Testis (tissue), 3 donors: Measurements from ENCODE around the gene SCIN. TPM values are rescaled to one million over a fixed set of nuclear protein-coding genes. Genes with fewer than 3 reads are reported as not detected.

Experiments
- DNase-seq: peaks from one replicate; pipeline ENCODE4 v3.0.0-alpha.2; 2019
- H3K27ac ChIP-seq, 2 donors: fragments of 200-600 bp; sonication (generic); one replicate each; pipeline ENCODE4 v1.5.1; 2019
- H3K27me3 ChIP-seq: fragments of 200-600 bp; sonication (generic); one replicate; pipeline ENCODE4 v1.5.1; 2019
- H3K36me3 ChIP-seq: fragments of 200-600 bp; sonication (generic); one replicate; pipeline ENCODE4 v1.5.1; 2017; ENCODE audit warnings: low read depth; ENCODE audit errors: missing control alignments
- H3K4me1 ChIP-seq: fragments of 200-600 bp; sonication (generic); one replicate; pipeline ENCODE4 v1.5.1; 2019
- H3K4me3 ChIP-seq, 2 donors: fragments of 200-600 bp; sonication (generic); one replicate each; pipeline ENCODE4 v1.5.1; 2017 to 2019
- H3K9me3 ChIP-seq: fragments of 200-600 bp; sonication (generic); one replicate; pipeline ENCODE4 v1.5.1; 2017
- CTCF ChIP-seq, 3 experiments: fragments of 450-650 bp in 2 of 3; fragments of 200-600 bp in 1 of 3; sonication (generic) in 1 of 3; IDR thresholded peaks; one replicate each; pipeline ENCODE4 v1.5.1; 2016 to 2019; ENCODE audit warnings: antibody characterized with exemption in 3 of 3, mild to moderate bottlenecking in 2 of 3, moderate library complexity in 1 of 3
- POLR2A ChIP-seq: fragments of 450-650 bp; IDR thresholded peaks from one replicate; pipeline ENCODE4 v1.6.1; 2017; ENCODE audit warnings: antibody characterized with exemption, mild to moderate bottlenecking, moderate library complexity
- WGBS, 2 donors: methylation state at CpG; one replicate each; pipeline ENCODE4 v1.1.5; 2018; 5-methylcytosine and 5-hydroxymethylcytosine counted together
- intact Hi-C: fragments of 100-400 bp; cut with DNase I; formaldehyde crosslinking; loops from one replicate; pipeline ENCODE4 v1.15.1; 2023; ENCODE audit warnings: low total_unique reads
- polyA plus RNA-seq: library from polyadenylated mRNA; stranded (reverse); fragments of 350-450 nt; fragmentation: Illumina TruSeq; extraction: RNeasy Lipid Tissue Mini Kit (QIAGEN cat#74804); gene quantifications from one replicate; pipeline ENCODE4 v1.2.3, GENCODE V29; 2014; ENCODE audit warnings: low read depth, low replicate concordance; ENCODE audit not compliant: insufficient read depth
- total RNA-seq, 2 donors: library from RNA; depleted of rRNA; stranded (reverse); fragments of >200 nt; gene quantifications; one replicate each; pipeline ENCODE4 v1.2.3, GENCODE V29; 2016

The SCIN gene
- total and polyA plus RNA-seq, 3 donors from 2014 or later = 4.7 to 21.9 (median 11.4) TPM

DNA sequence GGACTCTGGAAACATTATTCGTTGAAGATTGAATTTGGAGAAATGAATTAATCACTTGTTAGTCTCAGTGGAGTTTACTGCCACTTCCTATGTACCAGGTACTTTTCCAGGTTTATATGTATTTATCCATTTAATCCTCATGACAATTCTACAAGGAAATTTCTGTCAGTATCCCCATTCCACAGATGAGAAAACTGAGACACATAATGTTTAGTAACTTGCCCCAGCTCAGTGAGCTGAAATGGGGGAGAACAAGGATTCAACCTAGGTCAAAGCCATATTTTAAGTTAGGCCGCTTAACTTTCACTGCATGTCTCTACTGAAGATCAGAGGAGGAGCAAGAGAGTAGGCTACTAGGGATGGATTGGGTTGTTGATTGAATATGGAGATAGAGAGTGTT, 4.6 kb upstream of the SCIN start:
- Histone ChIP-seq H3K36me3 (no peaks in the 10 kb centered on the region), H3K4me3 (no peak overlapping the region), H3K4me1 (no peaks in the 10 kb centered on the region), H3K27ac (no peak overlapping the region), H3K9me3 (no peaks in the 10 kb centered on the region), H3K27me3 (no peaks in the 10 kb centered on the region)
- TF ChIP-seq POLR2A (no peak), CTCF (IDR thresholded peaks at IDR 0.05) (no peak)
- intact Hi-C loops = no loop called here
- 92 to 94% methylated on average over 2 of the region's 2 CpGs for WGBS, 2 donors
- DNase-seq = no peak

DNA sequence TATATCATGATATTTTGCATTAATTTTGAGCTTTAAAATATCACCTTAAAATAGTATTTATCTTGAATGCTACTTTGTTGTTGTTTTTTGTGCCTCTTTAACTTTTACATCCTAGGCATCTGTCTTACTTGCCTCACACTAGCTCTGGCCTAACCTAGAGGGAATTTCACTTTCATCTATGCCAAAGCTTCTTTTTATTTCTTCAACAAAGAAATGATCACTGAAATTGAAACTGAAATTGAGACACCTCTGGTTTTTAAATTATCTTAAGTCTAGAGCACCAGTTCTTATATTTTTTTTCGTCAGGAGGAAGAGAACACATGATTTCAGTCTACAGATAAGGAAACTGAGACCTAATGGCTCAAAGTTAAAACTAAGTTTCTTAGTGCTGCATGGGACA, 3.5 kb upstream of the SCIN start:
- H3K27me3 ChIP-seq = no peaks in the 10 kb centered on the region
- no peaks in the 10 kb centered on the region for H3K36me3 ChIP-seq
- TF ChIP-seq CTCF (IDR thresholded peaks at IDR 0.05) (no peak), POLR2A (no peak)
- no peak for DNase-seq
- H3K27ac ChIP-seq = no peak overlapping the region
- WGBS, 2 donors = 67 to 68% methylated on average over 1 of the region's 1 CpG
- H3K9me3 ChIP-seq = no peaks in the 10 kb centered on the region
- H3K4me1 ChIP-seq = no peaks in the 10 kb centered on the region
- no peak overlapping the region for H3K4me3 ChIP-seq
- intact Hi-C loops = no loop called here

DNA sequence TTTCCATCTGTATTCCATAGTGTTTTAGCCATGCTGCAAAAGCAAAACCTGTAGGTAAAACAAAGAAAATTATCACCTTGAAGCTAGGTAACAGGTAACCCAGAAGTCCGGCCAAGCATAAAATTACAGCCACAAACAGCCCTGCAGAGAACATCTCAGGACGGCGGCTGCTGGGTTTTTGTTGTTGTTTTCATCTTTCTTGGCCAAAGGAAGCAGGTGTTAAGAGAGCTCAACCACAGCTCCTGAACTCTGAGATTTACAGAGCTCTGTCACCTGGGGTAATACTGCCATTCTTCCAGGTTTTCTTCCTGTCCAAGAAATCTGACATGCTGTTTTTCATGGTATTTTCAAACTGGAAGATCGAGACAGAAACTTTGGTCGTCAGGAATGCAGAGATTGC, 847 bp upstream of the SCIN start:
- H3K36me3 ChIP-seq = no peaks in the 10 kb centered on the region
- no peak for DNase-seq
- no peak overlapping the region for H3K27ac ChIP-seq
- no peaks in the 10 kb centered on the region for H3K4me1 ChIP-seq
- H3K27me3 ChIP-seq = no peaks in the 10 kb centered on the region
- intact Hi-C loops = no loop called here
- WGBS, 2 donors = 32 to 41% methylated on average over 5 of the region's 5 CpGs
- TF ChIP-seq CTCF (IDR thresholded peaks at IDR 0.05) (no peak), POLR2A (no peak)
- H3K4me3 ChIP-seq = no peak overlapping the region
- no peaks in the 10 kb centered on the region for H3K9me3 ChIP-seq

- no peak for DNase-seq
- Histone ChIP-seq H3K36me3 (no peaks in the 10 kb centered on the region), H3K9me3 (no peaks in the 10 kb centered on the region), H3K27ac (no peak overlapping the region), H3K4me3 (peak overlapping the region; percentile 24 to 31), H3K4me1 (no peaks in the 10 kb centered on the region), H3K27me3 (no peaks in the 10 kb centered on the region)
- 11 to 14% methylated on average over 10 of the region's 10 CpGs for WGBS, 2 donors
- intact Hi-C loops = no loop called here
- TF ChIP-seq POLR2A = no peak
- no peak for TF ChIP-seq CTCF (IDR thresholded peaks at IDR 0.05)
Measured at GRCh38 chr7:12570168-12570533, 369 bp upstream of the SCIN start.

- Histone ChIP-seq H3K27me3 (no peaks in the 10 kb centered on the region), H3K9me3 (no peaks in the 10 kb centered on the region), H3K36me3 (no peaks in the 10 kb centered on the region), H3K4me1 (no peaks in the 10 kb centered on the region), H3K4me3 (no peak overlapping the region), H3K27ac (no peak overlapping the region)
- no peak for TF ChIP-seq POLR2A
- TF ChIP-seq CTCF (IDR thresholded peaks at IDR 0.05) = no peak
- no peak for DNase-seq
- whole genome bisulfite sequencing, 2 donors = 62 to 72% methylated on average over 5 of the region's 5 CpGs
- intact Hi-C loops = no loop called here
Measured at GRCh38 chr7:12571691-12572090, 1.2 kb downstream of the SCIN start.
